T-helper 9 cell (primary cell): ENCODE results near the gene SRL.
"Not testable (repeated sequence)": the region's sequence is repeated elsewhere in the genome, so short reads cannot be mapped to it uniquely, and the experiment has no call there.

Experiments used
- DNase-seq: peaks from one replicate; pipeline ENCODE4 v3.0.0-alpha.2; 2020

SRL gene

GRCh38 chr16:4158143-4159093 lies 83.5 kb downstream of the SRL start:
- DNase-seq, result no peak

- DNase-seq, result no peak
These were observed 84.5 kb downstream of the SRL start for GRCh38 chr16:4157376-4157825.

GRCh38 chr16:4156503-4156902 lies 85.4 kb downstream of the SRL start:
- not testable (repeated sequence) for DNase-seq

GRCh38 chr16:4153364-4153763 lies 88.5 kb downstream of the SRL start:
- DNase-seq, result not testable (repeated sequence)

GRCh38 chr16:4152267-4152666 lies 89.6 kb downstream of the SRL start:
- no peak for DNase-seq

- DNase-seq, result no peak
These were observed 94.6 kb downstream of the SRL start for GRCh38 chr16:4147236-4147635.

GRCh38 chr16:4142268-4142667 lies 99.6 kb downstream of the SRL start:
- DNase-seq, result peak; percentile 36

- no peak for DNase-seq
These were observed 100.3 kb downstream of the SRL start for GRCh38 chr16:4141604-4142003.

GRCh38 chr16:4140652-4141051 lies 101.2 kb downstream of the SRL start:
- DNase-seq, result no peak

- DNase-seq, result no peak
These were observed 101.9 kb downstream of the SRL start for GRCh38 chr16:4139968-4140367.
